ENCODE data around the gene C4orf17.
A peak's percentile ranks its signal among the peaks of the same experiment; 100 is the strongest.
"Not testable (repeated sequence)": the region's sequence is repeated elsewhere in the genome, so short reads cannot be mapped to it uniquely, and the experiment has no call there.

C4orf17 gene

DNA sequence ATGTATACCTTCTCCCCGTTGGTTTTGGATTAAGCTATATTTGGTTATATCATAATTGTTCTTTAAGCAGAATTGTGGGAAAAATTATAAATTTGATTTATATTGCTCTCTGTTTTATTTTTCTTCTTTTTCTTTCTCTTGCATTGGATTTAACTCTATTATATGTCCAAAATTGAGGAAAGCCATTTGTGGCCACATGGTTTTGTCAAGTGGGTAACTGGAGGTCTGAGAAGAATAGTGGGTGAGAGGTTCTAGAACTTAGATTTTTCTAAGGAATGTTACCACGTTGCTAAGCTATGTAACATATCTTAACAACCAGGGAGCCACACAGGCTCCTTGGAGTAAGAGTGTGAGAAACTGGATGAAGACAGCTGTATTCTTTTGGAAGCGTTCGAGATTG lies at the start of gene C4orf17:
TSS of gene C4orf17 (plus strand) at position 301 of the 400 bp plus-strand sequence. CDS start 2,061 bp downstream, outside the sequence.
- no peak for DNase-seq

DNA sequence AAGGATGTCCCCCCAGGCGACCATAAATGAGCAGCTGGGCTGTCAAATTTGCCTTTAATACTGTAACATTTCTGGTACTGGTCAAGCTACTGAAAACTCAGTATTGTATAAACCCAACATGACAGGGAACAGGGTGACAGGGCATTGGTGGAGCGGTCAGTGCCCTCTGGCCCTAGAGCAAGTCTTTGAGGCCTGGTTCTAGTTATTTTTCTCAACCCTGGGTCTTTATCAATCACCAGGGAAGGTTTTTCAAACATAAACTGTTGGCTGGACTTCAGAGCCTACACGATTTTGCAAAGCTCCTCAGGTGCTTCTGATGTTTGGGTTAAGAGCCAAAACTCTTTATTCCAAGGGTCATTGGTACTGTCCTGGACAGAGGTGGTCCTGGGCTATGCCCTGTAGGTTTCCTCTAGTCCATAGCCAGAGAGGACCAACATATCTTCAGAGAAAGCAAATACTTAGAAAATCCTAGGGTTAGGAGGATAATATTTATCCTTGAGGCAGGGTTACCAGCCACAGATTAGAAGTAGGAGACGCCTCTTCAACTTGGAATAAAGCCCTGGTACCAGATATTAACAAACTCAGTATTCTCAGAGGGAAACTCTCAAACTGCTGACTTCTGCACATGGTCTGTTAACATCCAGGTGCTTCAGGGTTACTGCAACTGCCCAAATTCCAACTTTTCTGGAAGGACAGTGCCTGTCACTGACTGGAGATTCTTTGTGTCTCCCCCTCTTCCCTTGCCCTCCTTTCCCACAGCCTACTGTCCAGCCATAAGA lies 49.0 kb upstream of the C4orf17 start:
- no peak for DNase-seq

DNA sequence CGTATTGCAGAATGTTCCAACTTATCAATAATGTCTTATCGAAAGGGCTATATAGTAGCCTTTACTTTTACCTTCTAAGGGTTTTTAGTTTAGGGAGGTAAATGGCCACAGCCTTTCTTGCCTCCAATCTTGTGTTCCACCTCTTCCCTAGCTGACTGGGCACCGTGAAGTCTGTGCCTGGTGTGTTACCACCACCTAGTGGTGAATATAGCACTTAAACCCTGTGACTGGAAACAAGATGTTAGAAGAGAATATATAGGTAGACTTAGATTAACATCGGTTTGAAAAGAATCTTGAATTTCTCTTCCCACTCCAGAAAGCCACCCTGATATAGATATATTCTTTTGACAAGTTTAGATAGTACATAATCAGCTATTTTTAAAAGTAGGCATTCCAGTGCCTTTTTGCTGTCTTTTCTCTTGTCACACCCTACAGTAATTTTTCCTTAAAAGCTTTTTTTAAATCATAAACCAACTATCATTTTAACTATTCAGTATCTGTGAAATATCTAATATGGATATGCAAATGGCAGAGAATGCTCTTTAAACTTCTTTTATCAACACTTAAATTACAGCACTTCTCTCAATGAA lies 47.9 kb upstream of the C4orf17 start:
- DNase-seq = peak; percentile 70

DNA sequence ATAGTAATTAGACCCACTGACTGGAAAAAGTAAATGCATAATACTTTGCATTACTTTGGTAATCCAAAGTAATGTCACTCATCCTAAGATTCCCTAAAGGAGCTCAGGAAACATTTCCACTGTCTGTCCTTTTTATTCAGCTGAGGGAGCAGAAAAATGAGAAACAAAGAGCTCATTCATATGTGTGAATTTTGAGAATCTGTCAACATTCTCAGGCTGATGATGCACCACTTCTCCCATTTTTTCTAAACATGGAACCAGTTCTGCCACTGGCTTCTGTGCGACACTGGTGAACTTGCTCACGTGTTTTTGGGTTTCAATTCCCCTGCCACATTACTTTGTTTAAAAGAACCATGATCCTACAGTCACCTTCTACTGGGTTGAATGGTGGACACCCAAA lies 47.3 kb upstream of the C4orf17 start:
- DNase-seq = no peak

DNA sequence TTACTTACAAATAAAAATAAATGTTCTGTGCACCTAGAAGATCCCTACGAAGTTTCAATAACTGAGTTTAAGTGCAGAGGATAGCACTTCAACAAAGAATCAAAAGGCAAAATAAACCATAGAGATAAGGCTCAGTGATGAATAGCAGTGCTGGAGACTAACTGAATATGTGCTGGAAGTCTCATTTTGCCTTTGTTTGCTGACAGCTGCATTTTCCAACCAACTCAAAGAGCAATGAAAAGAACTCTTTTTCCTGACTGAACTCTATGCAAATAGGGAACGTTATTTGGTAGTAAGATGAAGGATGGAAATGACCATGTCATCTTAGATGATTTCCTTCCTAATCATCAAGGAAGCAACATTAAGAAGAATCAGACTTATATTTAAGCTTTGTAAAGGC lies 42.9 kb upstream of the C4orf17 start:
- no peak for DNase-seq

DNA sequence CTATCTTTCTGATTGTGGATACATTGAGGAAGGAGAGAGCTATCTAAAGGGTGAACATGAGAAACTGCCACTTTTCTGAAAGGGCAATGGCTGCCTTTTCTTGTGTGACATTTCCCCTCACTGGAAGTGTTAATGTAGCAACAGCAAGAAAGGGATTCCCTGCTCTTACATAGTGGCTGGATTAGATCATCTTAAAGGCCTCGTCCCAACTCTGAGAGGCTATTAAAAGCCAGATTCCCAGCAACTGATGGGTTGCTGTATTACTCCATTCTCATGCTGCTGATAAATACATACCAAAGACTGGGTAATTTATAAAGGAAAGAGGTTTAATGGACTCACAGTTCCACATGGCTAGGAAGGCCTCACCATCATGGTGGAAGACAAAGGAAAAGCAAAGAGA lies 41.9 kb upstream of the C4orf17 start:
- no peak for DNase-seq

DNA sequence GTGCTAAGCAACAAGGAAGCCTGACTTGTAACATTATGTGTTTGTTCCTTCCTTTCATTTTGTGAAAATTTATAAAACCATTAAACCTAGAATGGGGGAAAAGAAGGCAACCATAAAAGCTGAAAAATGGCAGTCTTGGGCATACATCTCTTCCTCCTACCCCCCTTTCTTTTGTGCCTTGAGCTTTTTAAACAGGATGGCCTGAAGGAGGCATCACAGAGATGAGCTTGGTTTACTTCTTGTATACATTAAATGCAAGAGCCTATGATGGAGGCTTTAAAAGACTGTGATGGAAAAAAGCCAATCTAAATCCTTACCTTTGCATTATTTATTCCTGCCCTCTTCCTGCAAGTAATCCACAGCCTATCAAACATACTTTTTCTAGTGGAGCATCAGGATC lies 39.5 kb upstream of the C4orf17 start:
- DNase-seq = no peak

DNA sequence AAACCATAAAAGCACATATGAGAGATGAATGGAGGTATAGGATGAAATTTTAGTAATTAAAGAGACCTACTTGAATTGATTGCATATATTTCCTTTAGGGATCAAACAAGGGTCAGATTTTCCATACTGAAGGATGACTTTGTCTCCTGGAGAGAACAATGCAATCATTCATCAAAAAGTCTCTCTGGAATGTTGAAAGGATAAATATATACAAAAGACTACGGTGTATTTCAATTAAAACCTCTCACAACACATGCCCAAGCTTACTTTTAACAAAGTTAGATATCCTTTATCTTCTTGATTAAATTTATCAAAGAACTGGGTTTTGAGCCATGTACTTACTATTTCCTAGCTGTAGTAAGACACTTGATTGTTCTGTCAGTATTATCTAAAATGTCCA lies 38.9 kb upstream of the C4orf17 start:
- no peak for DNase-seq

DNA sequence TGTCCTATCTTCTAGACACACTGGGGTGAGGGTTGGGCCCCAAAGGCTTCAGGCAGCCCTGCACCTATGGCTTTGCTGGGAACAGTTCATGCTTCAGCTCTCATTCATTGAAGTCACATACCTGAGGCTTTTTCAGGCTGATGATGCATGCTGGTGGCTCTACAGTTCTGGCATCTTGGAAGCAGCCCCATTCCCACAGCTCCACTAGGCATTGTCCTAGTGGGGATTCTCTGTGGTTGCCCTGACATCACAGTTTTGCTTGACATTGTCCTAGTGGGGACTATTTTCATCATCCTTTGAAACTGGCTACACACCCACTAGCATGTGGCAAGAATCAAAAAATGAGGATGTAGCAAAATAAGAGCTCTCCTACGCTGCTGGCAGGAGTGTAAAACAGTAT lies 37.7 kb upstream of the C4orf17 start:
- no peak for DNase-seq

DNA sequence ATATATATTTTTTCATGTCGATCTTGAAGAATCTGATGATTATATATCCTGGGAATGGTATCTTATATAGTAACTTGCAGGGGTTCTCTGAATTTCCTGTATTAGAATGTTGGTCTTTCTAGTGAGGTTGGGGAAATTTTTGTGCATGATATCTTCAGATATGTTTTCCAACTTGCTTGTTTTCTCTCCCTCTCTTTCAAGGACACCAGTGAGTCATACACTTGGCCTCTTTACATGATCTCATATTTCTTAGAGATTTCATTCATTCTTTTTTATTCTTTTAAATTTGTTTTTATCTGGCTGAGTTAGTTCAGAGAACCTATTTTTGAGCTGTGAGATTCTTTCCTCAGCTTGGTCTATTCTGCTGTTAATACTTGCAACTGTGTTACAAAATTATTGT lies 27.2 kb upstream of the C4orf17 start:
- DNase-seq = no peak

DNA sequence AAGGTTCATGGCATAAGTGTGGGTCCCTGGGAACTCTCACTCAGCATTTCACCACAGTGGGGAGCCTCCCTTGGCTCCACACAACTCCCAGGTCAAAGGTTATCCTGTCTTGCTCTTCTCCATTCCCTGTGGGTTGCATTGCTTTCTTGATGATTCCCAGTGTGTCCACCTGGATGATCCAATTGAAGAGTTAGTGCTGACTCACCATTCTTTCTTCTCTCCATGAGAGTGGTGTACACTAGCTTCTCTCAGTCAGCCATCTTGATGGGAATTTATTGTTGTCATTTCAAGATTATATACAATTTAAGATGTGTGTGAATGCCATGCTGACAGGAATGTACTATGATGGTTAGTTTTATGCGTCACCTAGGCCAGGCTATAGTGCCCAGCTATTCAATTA lies 25.6 kb upstream of the C4orf17 start:
- no peak for DNase-seq

DNA sequence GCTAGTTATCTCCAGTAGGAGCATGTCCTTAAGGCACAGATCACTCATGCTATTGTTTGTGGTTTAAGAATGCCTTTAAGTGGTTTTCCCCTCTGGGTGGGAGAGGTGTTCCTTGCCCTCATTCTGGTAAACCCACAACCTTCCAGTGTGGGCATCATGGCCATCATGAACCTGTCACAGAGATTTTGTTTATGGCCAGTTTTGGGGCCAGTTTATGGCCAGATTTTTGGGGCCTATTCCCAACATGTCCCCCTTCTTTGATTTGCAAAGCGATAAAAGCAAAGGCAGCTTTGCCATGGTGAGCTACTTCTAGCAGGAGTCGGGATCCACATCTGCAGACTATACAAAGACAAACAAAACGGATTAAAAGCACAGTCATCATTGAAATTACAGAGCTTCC lies 24.2 kb upstream of the C4orf17 start:
- not testable (repeated sequence) for DNase-seq

DNA sequence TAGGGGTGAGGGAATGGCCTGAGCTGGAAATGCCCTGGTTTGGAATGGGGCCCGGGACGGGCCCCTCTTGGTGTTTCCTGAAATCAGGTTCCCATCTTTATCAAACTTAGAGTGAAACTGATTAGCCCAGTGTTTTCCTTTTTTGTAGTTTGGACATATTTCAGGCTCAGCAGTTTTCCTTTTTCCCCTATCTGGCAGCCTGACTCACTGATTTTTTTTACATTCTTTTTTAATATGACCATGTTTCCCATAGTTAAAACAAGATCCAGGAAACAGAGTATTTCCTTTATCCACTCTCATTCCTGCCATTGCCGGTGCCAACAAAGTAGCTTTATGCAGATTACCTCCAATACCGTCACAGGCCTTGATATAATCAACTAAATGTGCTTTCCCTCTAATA lies 20.5 kb upstream of the C4orf17 start:
- no peak for DNase-seq

DNA sequence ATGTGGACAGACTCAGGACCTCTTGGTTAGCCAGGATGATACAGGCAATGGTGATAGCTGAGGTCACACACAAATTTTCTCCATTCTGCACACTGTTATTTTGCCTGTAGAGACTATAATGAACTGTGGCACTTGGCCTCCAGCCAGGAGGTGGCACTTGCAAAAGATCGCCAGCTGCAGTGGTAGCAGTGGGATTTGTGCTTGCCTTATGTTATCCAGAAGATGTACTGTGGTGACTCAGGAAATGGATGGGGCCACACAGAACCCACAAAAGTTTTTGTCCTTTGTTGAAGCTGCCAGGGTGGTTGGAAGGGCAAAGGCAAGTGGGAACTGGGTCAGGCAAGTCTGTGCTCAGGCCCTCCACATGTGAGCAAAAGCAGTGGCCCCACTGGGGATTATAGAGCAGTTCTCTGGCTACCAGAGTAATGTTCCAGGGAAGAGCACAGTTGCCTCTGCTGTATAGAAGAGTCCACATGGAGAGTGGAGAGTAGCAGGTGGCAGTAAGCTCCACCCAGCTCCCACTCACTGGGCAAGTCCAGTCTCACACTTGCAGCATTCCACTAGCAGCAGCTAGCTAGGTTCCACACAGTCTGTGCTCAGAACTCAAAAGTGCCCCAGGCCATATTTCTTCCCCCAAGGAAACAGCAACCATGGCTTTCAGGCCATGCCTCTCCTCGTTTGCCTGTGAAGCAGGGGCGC lies 5.9 kb upstream of the C4orf17 start:
- DNase-seq = peak; percentile 3

DNA sequence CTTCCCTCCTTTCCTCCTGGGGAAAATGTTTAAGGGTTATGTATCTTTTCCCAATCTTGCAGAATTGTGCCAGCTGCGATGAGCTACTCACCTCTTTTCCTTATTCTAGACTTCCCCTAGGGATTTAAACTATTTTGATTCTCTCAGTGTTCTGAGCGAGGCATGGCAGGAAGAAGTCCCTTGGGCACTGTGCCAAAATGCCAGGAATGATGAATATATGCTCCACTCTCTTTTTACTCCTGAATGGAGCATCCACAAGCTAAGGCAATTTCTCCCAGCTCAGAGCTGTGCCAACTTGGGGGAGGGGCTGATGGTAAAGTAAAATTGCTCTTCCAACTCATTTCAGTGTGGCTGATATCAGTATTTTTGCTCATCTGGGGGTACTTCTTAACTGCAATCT lies 4.0 kb upstream of the C4orf17 start:
- DNase-seq = no peak

DNA sequence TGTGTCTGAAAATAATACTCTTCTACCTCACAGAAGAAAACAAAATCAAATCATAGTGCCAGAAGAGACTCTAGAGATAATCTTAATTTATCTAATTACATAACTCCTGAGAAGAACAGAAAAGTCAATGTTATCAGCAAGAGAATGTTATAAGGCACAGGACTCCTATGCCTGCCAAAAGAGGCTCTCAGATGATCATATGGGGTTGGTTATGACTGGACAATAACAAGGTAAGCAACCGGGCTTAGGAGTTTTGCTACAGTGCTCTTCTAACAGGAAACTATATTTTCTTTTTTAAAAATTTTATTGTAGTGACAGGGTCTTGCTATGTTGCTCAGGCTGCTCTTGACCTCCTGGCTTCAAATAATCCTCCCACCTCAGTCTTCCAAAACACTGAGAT lies 3.5 kb upstream of the C4orf17 start:
- peak; percentile 43 for DNase-seq

DNA sequence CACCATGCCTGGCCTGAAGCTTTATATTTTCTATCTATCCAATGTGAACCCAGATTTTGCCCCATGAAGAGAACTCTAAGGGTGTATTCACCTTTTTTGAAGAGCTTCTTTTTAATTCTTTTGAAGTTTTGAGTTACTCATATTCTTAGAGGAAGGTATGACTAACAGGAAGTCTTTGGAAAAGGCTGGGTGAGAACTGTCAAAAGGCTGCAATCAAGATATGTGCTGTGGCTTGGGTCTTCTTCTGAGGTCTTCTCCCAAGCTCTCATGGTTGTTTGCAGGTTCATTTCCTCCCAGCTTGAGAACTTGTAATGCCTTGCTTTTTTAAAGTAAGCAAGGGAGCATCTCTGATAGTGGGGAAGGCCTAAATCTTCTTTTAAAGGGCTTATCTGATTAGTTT lies 3.1 kb upstream of the C4orf17 start:
- DNase-seq = peak; percentile 88

DNA sequence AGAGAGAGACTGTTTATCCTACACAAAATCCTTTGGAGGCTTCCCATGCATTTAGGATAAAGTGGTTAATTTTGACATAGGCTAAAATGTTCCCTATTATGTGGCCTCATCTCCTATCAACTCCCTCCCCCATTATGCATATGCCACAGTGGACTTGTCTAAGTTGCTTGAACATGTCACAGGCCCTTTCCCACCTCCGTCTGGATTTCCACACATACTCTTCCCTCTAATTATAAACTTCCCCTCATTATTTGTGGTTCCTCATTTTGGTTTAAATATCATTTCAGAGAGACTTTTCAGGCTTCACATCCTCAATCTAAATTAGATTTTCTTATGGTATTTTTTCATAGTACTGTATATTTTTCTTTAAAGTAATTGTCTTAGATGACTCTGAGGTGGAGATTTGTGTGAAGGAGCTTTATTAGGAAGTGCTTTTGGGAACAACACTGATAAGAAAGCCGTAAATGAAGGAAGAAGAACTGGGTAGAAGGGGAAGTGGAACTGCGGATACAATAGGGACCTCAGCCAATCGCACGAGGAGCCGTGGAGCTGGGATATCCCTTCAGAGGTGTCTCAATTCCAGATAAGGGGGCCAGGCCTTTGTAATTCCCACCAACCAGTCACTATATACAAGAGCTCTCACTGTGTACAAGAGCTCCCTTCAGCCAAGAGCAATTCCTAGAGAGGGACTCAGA lies 7.9 kb downstream of the C4orf17 start:
- DNase-seq = no peak

DNA sequence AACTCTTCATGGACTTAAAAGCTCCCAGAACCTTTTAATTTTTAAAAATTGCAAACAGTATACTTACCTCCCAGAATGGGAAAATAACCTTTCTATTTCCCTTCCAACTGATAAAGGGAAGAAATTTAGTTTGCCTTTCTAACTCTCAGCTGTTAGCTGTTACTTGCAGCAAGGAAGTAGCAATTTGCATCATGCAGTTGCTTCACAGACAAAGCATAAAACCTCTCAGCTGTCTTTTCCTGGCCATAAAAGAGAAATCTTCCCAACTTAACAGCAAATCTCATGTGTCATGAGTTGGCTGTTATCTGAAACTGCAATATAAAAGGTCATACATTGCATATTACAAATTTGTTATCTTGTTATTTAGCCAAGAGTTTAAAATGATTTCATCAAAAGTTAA lies 18.4 kb downstream of the C4orf17 start:
- DNase-seq = no peak

DNA sequence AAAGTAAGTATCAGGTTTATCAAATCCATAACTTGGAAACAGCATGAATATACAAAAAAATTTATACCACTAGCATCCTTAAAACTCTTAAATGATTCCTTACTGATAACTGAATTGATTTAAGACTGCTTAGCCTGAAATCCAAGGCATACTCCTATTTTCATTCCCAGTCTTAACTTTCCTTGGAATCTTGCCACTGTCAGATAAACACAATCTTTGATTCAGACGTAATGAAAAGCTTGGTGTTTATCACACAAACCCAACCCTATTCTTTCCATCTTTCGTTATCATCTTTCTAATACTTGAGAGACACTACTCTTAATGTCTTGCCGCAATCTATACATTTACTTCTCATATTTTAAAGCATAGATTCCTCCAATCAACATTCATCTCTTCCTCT lies 19.1 kb downstream of the C4orf17 start:
- no peak for DNase-seq

DNA sequence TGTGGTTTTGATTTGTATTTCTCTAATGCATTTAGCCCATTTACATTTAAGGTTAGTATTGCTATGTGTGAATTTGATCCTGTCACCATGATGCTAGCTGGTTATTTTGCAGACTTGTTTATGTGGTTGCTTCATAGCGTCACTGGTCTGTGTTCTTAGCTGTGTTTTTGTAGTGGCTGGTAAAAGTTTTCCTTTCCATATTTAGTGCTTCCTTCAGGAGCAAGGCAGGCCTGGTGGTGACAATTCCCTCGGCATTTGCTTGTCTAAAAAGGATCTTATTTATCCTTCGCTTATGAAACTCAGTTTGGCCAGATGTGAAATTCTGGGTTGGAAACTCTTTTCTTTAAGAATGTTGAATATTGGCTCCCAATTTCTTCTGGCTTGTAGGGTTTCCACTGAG lies 23.9 kb downstream of the C4orf17 start:
- not testable (repeated sequence) for DNase-seq

DNA sequence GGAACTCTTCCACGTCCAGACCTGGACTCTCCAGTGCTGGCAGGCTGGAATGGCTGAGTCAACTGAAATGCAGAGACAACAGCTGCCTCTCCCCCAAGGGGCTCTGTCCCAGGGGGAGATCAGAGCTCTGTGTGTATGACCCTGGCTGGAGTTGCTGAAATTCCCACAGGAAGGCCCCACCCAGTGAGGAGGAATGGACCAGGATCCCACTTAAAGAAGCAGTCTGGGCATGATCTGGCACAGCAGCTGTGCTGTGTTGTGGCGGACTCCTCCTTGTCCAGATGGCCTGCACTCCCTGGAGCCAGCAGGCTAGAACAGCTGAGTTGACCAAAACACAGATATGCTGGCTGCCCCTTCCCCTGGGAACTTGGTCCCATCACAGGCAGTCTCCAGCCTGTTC lies 25.4 kb downstream of the C4orf17 start:
- DNase-seq = no peak

DNA sequence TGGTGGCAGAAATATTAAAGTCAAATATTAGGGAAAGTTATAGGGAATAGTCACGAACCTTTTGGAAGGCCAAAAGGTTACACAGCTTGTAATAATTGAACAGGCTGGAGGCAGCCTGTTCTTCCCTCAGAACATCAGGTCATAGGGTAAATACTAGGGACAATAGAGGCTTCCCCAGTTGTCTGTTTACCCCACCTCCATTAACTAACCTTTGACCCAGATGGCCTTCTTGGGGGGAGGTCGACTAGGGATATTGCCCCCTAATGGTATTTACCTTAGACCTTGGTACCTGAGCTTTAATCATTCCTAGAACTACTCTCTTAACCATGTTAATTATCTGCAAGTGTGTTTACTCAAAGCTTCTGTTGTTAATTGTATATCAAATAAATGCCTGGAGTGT lies 26.0 kb downstream of the C4orf17 start:
- DNase-seq = no peak

DNA sequence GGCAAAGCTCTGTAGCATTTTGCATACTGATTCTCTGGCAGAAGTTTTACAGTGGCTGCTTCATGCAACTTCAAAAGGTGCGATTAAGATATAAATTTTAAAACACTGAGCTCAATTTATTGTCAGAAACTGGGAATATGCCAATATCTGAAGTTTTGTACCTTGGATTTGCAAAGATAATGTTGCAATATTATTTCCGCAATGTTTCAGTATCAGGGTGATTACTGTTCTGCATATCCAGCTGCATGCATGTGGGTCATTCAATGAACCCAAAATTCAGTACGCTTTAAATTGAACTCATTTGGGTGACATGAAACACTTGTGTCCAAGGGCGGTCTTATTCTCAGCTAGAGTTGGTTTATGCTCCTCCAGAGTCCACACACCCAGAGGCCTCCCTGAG lies 26.9 kb downstream of the C4orf17 start:
- no peak for DNase-seq
